ENCODE data around the gene AGMO. TPM values are rescaled to one million over a fixed set of nuclear protein-coding genes. Genes with fewer than 3 reads are reported as not detected.
A peak's percentile ranks its signal among the peaks of the same experiment; 100 is the strongest.

The AGMO gene
- 0.03 TPM in 1 of 2 replicates, not detected in the other for polyA plus RNA-seq (2014; cell fraction: cytosol; rRNA removed)
- 0.17 TPM in 1 of 2 replicates, not detected in the other for polyA plus RNA-seq (2014; cell fraction: nucleus; rRNA removed)

GRCh38 chr7:15561835-15562234, at the start of gene AGMO:
AGMO (minus strand) TSS chr7:15562015.
- DNase-seq (ENCODE audit: low spot score): no peak

DNA sequence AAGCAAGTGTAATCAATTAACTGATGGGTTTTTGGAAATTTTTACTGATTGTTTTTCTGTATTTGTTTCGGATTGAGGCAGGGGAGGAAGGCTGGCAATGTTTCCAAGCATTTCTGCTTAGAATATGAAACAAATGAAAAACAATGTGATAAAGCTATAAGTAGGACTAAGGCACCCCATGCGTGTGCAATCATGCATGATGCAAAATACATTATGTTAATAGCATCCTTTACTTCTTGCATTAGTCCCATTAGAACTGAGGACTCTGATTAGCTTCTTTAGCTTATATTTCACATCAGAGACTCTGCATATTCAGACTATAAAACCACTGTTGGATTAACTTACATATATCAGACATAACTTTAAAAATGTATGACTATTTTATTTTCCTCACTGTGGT, 48.7 kb upstream of the AGMO start:
- no peak for DNase-seq (ENCODE audit: low spot score)

DNA sequence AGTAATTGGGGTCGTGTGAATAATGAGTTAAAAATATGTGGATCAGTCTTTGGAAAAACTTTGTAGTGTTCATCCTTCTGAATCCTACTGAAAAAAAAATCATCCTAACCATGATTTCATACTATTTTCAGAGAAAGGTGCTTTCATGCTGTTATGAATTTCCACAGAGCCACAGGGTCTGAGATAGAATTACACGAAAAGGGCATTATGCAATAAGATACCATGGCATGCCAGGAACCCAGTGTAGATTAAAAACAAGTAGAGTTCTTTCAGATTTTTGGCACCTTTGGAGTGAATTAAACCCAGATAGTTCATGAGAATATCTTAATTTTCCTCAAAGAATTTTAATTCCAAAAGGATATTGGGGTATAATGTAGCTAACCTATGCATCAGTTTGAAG, 47.5 kb upstream of the AGMO start:
- DNase-seq (ENCODE audit: low spot score): no peak

DNA sequence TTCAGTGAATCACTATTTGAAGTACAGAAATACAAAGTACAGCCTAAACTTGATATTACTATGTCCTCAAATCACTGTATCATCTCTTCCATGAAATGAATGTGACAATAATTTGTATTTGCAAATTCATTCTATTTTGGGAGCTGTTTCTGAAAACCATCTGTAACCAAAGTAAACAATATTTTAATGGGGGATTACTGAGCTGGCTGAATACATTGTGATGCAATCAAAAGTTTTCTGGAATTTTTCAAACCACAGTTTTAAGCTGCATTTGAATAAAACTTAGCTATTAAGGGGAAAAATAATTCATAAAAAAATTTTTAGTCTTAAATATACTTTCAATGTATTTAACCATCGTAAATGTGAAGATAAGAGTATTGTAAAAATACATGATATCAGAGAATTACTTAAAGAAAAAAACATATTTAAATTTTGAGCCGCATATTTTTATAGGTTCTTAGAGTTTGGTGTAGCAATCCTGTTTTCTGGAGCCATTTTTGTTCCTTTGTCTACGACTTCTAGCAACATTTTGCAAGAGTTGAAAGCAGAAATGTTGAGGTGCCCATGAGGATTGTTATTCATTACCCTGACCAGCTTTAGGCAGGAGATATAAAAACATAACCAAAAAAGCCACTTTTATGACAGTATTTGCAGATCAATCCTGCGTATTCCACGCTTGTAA, 45.9 kb upstream of the AGMO start:
- DNase-seq (ENCODE audit: low spot score): no peak

- DNase-seq (ENCODE audit: low spot score): no peak
Measured at GRCh38 chr7:15606561-15606960, 44.7 kb upstream of the AGMO start.

- DNase-seq (ENCODE audit: low spot score): no peak
Measured at GRCh38 chr7:15604166-15604565, 42.4 kb upstream of the AGMO start.

DNA sequence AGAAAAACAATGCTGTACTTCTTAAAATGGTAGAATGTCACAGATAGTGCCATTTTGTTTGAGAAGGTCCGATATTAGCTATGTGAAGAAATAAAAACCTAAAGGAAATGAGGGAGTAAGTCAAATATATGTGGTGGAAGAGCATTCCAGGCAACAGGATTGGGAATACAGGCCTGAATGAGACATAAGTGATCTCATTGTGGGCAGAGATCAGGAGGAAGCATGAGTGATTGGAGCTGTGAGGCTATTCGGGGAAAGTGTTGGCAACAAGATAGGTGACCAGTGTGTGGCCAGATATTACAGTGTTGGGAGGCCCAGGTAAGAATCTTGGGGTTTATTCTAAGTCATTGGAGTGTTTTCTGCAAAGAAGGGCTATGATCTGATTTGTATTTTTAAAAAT, 41.3 kb upstream of the AGMO start:
- no peak for DNase-seq (ENCODE audit: low spot score)

DNA sequence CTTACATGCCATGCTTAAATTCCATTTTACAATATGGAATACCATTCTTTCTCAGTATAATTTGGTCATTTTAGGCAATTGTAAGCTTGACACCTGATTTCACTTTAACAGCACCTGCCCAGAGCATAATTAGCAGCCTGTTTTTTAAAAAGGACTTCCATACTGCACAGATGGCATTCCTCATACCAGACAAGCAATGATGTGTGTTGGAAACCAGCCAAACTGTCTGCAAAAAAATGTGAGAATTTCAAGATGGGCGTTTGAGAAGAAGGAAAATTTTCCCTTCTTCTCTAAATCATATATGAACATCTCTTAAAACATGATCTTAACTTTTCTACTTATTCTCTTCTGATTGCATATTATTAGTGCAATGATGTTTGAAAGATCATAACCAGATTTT, 40.4 kb upstream of the AGMO start:
- peak; percentile 56 for DNase-seq (ENCODE audit: low spot score)

- DNase-seq (ENCODE audit: low spot score): peak; percentile 37
Measured at GRCh38 chr7:15601175-15601574, 39.4 kb upstream of the AGMO start.

DNA sequence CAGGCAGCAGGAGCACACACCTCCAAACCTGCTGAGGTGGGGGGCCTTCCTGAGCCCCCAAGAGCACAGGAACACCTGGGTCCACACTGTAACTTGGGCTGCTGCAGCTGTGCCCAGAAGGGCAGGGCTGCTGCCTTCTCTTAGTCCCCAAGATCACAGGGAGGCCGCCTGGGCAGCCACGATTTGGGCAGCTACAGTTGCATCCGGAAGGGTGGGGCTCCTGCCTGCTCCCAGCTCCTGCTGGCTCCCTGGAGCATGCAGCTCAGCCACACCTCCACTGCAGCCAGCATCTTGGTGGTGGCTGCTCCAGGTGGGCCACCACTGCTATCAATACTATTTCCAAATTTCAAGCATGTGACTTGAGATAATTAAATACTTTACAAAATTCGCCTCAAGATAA, 38.5 kb upstream of the AGMO start:
- DNase-seq (ENCODE audit: low spot score): no peak

GRCh38 chr7:15594461-15594860, 32.6 kb upstream of the AGMO start:
- DNase-seq (ENCODE audit: low spot score): no peak

- no peak for DNase-seq (ENCODE audit: low spot score)
Measured at GRCh38 chr7:15593382-15593781, 31.6 kb upstream of the AGMO start.

GRCh38 chr7:15586266-15586665, 24.5 kb upstream of the AGMO start:
- no peak for DNase-seq (ENCODE audit: low spot score)

- no peak for DNase-seq (ENCODE audit: low spot score)
Measured at GRCh38 chr7:15584575-15584974, 22.8 kb upstream of the AGMO start.

GRCh38 chr7:15582773-15583172, 21.0 kb upstream of the AGMO start:
- no peak for DNase-seq (ENCODE audit: low spot score)

GRCh38 chr7:15581352-15581951, 19.6 kb upstream of the AGMO start:
- DNase-seq (ENCODE audit: low spot score): no peak

- DNase-seq (ENCODE audit: low spot score): no peak
Measured at GRCh38 chr7:15580604-15581351, 19.0 kb upstream of the AGMO start.

GRCh38 chr7:15577600-15577999, 15.8 kb upstream of the AGMO start:
- no peak for DNase-seq (ENCODE audit: low spot score)

GRCh38 chr7:15571301-15571878, 9.6 kb upstream of the AGMO start:
- DNase-seq (ENCODE audit: low spot score): no peak

DNA sequence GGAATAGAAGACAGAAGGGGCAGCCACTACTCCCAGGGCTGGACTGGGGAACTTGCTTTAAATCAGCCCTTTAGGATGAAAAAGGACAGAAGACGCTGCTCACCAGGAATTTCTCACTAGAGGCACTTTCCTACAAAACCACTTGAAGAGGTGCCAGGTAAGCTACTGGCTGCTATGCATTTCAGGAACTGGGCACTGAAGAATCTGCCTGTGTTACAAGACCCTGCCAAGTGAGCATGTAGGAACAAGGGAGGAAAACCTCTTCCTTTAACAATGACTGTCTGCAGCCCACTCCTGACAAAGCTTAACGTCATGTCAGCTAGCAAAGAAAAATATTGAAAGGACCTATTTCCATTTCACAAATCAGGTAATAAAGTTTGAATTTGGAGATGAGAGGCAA, 5.8 kb upstream of the AGMO start:
- DNase-seq (ENCODE audit: low spot score): no peak

GRCh38 chr7:15567036-15567435, 5.2 kb upstream of the AGMO start:
- DNase-seq (ENCODE audit: low spot score): no peak

DNA sequence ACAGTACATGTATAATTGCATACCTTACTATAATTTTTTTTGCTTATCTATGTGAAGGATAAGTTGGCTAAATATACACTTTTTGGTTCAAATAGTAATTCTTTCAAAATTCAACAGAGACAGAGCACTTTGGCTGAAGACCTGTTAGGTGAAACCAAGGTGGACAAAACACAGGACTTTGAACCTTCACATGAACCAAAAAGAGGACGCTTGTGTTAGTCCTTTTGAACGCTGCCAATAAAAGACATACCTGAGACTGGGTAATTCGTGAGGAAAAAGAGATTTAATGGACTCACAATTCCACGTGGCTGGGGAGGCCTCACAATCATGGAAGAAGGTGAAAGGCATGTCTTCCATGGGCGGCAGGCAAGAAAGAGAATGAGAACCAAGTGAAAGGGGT, 4.7 kb upstream of the AGMO start:
- DNase-seq (ENCODE audit: low spot score): no peak
